Measurements from ENCODE around the gene PGAM2. TPM values are rescaled to one million over a fixed set of nuclear protein-coding genes. Genes with fewer than 3 reads are reported as not detected.

Gene PGAM2
- total RNA-seq, 1 experiment from 2014 or later: 9.7 TPM

GRCh38 chr7:44093102-44093641, 27.8 kb upstream of the PGAM2 start:
- Histone ChIP-seq H3K27me3 (ENCODE audit: insufficient read depth, low read depth) (no peaks in the 10 kb centered on the region), H3K4me2 (no peak overlapping the region), H3K9me2 (ENCODE audit: insufficient read depth) (no peaks in the 10 kb centered on the region), H3K36me3 (ENCODE audit: low read depth) (no peaks in the 10 kb centered on the region), H3F3A (ENCODE audit: insufficient read depth, low read depth) (no peaks in the 10 kb centered on the region), H4K20me1 (ENCODE audit: insufficient read depth) (no peaks in the 10 kb centered on the region), H3K4me1 (replicated peaks; ENCODE audit: insufficient read depth) (peaks cover 6% of the 10 kb centered on the region; the same call in 1 of the 2 replicates), H3K79me2 (ENCODE audit: low read depth) (no peaks in the 10 kb centered on the region), H2AFZ (no peak overlapping the region; the same call in 1 of the 2 replicates), H3K9me3 (ENCODE audit: insufficient read depth, low read depth) (no peaks in the 10 kb centered on the region), H3K4me3 (no peak overlapping the region), H3K27ac (no peak overlapping the region)
- no peak for DNase-seq
- ChIA-PET CTCF (interaction anchor here (0.6 kb wide), 1 partner anchor 380 kb away, joined by 3 read pairs; no protein-coding TSS in a partner anchor), POLR2A (ENCODE audit: unreplicated experiment) (no interaction called here)
- TF ChIP-seq, protein P1, sequence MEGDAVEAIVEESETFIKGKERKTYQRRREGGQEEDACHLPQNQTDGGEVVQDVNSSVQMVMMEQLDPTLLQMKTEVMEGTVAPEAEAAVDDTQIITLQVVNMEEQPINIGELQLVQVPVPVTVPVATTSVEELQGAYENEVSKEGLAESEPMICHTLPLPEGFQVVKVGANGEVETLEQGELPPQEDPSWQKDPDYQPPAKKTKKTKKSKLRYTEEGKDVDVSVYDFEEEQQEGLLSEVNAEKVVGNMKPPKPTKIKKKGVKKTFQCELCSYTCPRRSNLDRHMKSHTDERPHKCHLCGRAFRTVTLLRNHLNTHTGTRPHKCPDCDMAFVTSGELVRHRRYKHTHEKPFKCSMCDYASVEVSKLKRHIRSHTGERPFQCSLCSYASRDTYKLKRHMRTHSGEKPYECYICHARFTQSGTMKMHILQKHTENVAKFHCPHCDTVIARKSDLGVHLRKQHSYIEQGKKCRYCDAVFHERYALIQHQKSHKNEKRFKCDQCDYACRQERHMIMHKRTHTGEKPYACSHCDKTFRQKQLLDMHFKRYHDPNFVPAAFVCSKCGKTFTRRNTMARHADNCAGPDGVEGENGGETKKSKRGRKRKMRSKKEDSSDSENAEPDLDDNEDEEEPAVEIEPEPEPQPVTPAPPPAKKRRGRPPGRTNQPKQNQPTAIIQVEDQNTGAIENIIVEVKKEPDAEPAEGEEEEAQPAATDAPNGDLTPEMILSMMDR (conservative IDR thresholded peaks at IDR 0.05): no peak
- no peak for TF ChIP-seq EZH2 (IDR thresholded peaks at IDR 0.05; ENCODE audit: low read depth)
- intact Hi-C loops (cut with micrococcal nuclease; ENCODE audit: unreplicated experiment): no loop called here
- no TSS peak for BruUV-seq (replicated peaks)

DNA sequence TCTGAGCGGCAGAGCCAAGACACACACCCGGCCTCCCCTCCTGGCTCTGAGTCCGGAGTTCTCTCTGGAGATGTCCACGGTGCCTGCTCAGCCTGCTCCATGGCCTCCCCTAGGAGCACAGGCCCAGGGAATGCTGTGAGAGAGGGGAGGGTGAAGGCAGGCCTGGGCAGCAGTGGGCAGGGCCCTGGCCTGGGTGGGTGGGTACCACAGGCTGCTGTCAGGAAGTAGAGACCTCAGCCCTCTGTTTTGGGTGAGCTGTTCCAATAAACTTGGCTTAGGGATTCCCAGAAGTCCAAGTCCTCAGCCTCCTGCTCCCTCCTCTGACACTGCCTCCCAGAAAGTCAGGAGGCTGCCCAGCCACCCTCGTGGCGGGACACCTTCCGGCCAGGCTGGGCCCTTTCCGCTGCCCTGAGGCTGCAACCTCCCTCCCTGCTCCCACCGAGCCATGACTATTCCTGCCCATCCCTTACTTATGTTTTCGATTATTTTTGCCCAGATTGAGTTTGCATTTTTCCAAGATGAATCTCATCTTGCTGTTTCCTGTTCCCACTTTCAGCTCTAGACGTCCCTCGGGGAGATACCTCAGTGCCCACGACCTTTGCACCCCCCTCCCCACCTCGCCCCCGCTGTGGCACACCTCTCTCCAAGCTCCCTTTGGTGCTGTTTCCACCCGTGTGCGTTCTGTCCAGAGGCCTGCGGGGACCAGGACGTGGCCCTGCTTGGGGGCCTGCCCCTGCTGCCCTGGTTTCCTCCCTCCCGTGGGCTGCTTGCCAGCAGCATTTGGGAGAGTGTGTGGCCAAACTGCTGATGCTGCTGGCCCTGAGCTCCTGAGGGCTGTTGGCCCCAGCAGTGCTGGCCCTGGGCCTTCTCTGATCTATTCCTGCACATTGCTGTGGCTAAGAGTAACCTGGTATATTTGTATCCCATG, 22.8 kb upstream of the PGAM2 start:
- TF ChIP-seq, protein P1 (conservative IDR thresholded peaks at IDR 0.05): no peak
- no peak for TF ChIP-seq EZH2 (IDR thresholded peaks at IDR 0.05; ENCODE audit: low read depth)
- no peaks in the 10 kb centered on the region for H3K9me3 ChIP-seq (ENCODE audit: insufficient read depth, low read depth)
- H3K4me2 ChIP-seq: no peak overlapping the region

DNA sequence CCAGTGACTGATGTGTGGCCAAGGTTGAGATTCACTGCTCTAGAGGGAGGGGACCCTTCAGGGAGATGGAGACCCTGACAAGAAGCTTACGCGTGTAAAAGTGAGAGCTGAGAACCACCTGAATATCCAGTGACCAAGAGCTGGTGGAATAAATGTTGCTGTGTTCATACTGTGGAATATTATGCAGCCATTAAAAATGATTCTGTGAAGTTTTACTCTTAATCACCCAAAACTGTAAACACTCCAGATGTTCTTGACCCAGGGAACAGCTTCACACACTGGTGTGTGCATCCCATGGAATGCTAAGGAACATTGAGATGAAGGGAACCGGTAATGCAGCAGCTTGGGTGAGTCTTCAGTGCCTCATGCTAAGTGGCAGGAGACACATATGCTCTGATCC, 21.3 kb upstream of the PGAM2 start:
- CTCF ChIA-PET: no interaction called here
- intact Hi-C loops (cut with micrococcal nuclease; ENCODE audit: unreplicated experiment): no loop called here

More for the DNA sequence above, 22.8 kb upstream of the PGAM2 start:
- no peak for DNase-seq
- no peak overlapping the region for H2AFZ ChIP-seq
- H3F3A ChIP-seq (ENCODE audit: insufficient read depth, low read depth): peaks cover 9% of the 10 kb centered on the region; the same call in 1 of the 2 replicates
- no peaks in the 10 kb centered on the region for H3K79me2 ChIP-seq (ENCODE audit: low read depth)
- intact Hi-C loops (cut with micrococcal nuclease; ENCODE audit: unreplicated experiment): no loop called here
- no peaks in the 10 kb centered on the region for H3K27me3 ChIP-seq (ENCODE audit: insufficient read depth, low read depth)
- CTCF ChIA-PET: no interaction called here
- no peak overlapping the region for H3K27ac ChIP-seq
- H3K36me3 ChIP-seq (ENCODE audit: low read depth): no peaks in the 10 kb centered on the region
- POLR2A ChIA-PET (ENCODE audit: unreplicated experiment): no interaction called here
- no peak overlapping the region for H3K4me3 ChIP-seq
- BruUV-seq (replicated peaks): no TSS peak
- H3K4me1 ChIP-seq (replicated peaks; ENCODE audit: insufficient read depth): peaks cover 9% of the 10 kb centered on the region; the same call in 1 of the 2 replicates
- no peaks in the 10 kb centered on the region for H4K20me1 ChIP-seq (ENCODE audit: insufficient read depth)
- no peaks in the 10 kb centered on the region for H3K9me2 ChIP-seq (ENCODE audit: insufficient read depth)

More for the DNA sequence above, 21.3 kb upstream of the PGAM2 start:
- H3K36me3 ChIP-seq (ENCODE audit: low read depth): no peaks in the 10 kb centered on the region
- no peak for DNase-seq
- H3K79me2 ChIP-seq (ENCODE audit: low read depth): peaks cover 3% of the 10 kb centered on the region; the same call in 1 of the 2 replicates
- no peaks in the 10 kb centered on the region for H4K20me1 ChIP-seq (ENCODE audit: insufficient read depth)
- no peak overlapping the region for H3K4me2 ChIP-seq
- no peak overlapping the region for H3K27ac ChIP-seq
- POLR2A ChIA-PET (ENCODE audit: unreplicated experiment): no interaction called here
- no peaks in the 10 kb centered on the region for H3K9me2 ChIP-seq (ENCODE audit: insufficient read depth)
- H3K27me3 ChIP-seq (ENCODE audit: insufficient read depth, low read depth): no peaks in the 10 kb centered on the region
- BruUV-seq (replicated peaks): no TSS peak
- H3K4me1 ChIP-seq (replicated peaks; ENCODE audit: insufficient read depth): peaks cover 10% of the 10 kb centered on the region; the same call in 1 of the 2 replicates
- TF ChIP-seq, protein P1 (conservative IDR thresholded peaks at IDR 0.05): no peak
- TF ChIP-seq EZH2 (IDR thresholded peaks at IDR 0.05; ENCODE audit: low read depth): no peak
- H3K4me3 ChIP-seq: no peak overlapping the region
- no peaks in the 10 kb centered on the region for H3K9me3 ChIP-seq (ENCODE audit: insufficient read depth, low read depth)
- peaks cover 14% of the 10 kb centered on the region; the same call in 1 of the 2 replicates for H3F3A ChIP-seq (ENCODE audit: insufficient read depth, low read depth)
- H2AFZ ChIP-seq: no peak overlapping the region
